HL-60 (cell line): ENCODE data around the gene CHKB.

Experiments used
- GABPA ChIP-seq: IDR thresholded peaks from 2 replicates; pipeline ENCODE4 v1.6.1; 2012; ENCODE audit warnings: low read depth
- POLR2AphosphoS5 ChIP-seq: IDR thresholded peaks from 2 replicates; pipeline ENCODE4 v1.6.1; 2012; ENCODE audit warnings: low read depth
- SPI1 ChIP-seq: IDR thresholded peaks from 2 replicates; pipeline ENCODE4 v1.6.1; 2012; ENCODE audit warnings: low read depth, mild to moderate bottlenecking, borderline replicate concordance
- TF ChIP-seq, protein P1 (sequence below): IDR thresholded peaks from one replicate; pipeline ENCODE4 v1.5.1; 2011; ENCODE audit warnings: low read length, control low read depth, inconsistent platforms; ENCODE audit not compliant: insufficient read depth

DNA sequence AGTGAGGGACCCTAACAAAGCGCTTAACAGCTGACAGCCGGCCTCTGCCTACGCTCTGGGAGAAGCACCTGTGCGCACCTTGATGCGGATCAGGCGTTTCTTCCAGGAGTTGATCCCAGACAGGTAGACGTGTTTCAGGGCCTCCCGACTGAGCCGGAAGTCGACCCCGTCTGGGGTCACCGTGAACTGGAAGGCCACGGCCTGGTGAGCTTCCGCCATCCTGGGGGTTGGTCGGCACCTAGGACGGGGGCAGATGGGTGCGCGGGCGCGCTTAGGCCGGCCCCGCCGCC is 5.0 kb downstream of the CHKB start:
- no peak for TF ChIP-seq SPI1
- TF ChIP-seq, protein P1, sequence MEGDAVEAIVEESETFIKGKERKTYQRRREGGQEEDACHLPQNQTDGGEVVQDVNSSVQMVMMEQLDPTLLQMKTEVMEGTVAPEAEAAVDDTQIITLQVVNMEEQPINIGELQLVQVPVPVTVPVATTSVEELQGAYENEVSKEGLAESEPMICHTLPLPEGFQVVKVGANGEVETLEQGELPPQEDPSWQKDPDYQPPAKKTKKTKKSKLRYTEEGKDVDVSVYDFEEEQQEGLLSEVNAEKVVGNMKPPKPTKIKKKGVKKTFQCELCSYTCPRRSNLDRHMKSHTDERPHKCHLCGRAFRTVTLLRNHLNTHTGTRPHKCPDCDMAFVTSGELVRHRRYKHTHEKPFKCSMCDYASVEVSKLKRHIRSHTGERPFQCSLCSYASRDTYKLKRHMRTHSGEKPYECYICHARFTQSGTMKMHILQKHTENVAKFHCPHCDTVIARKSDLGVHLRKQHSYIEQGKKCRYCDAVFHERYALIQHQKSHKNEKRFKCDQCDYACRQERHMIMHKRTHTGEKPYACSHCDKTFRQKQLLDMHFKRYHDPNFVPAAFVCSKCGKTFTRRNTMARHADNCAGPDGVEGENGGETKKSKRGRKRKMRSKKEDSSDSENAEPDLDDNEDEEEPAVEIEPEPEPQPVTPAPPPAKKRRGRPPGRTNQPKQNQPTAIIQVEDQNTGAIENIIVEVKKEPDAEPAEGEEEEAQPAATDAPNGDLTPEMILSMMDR, result no peak
- TF ChIP-seq POLR2AphosphoS5, result no peak
- no peak for TF ChIP-seq GABPA
